Skin epidermis (tissue), 12 donors: ENCODE data around the gene FANCC.
"Not testable (repeated sequence)": the region's sequence is repeated elsewhere in the genome, so short reads cannot be mapped to it uniquely, and the experiment has no call there.

Source experiments
- H3K27ac ChIP-seq, 21 experiments: fragments of 200-600 bp; sonication (generic) in 11 of 21; one replicate each; pipeline ENCODE4 v1.5.0; 2020; ENCODE audit warnings: mild to moderate bottlenecking in 3 of 21, inconsistent platforms in 2 of 21, moderate library complexity in 2 of 21
- H3K4me3 ChIP-seq, 7 experiments: fragments of 200-600 bp; sonication (generic) in 2 of 7; one replicate each; pipeline ENCODE4 v1.5.0; 2020; ENCODE audit warnings: inconsistent platforms in 2 of 7, mild to moderate bottlenecking in 2 of 7, moderate library complexity in 1 of 7

FANCC gene

GRCh38 chr9:95332860-95333259, 15.4 kb upstream of the FANCC start:
- no peak overlapping the region for H3K4me3 ChIP-seq

GRCh38 chr9:95330720-95331404, 13.4 kb upstream of the FANCC start:
- no peak overlapping the region for H3K27ac ChIP-seq
- no peak overlapping the region for H3K4me3 ChIP-seq

More at GRCh38 chr9:95332860-95333259, 15.4 kb upstream of the FANCC start:
- no peak overlapping the region for H3K27ac ChIP-seq

GRCh38 chr9:95329061-95329460, 11.6 kb upstream of the FANCC start:
- H3K27ac ChIP-seq, H3K4me3 ChIP-seq: not testable (repeated sequence)

- H3K4me3 ChIP-seq: no peak overlapping the region
These were observed 9.8 kb upstream of the FANCC start for GRCh38 chr9:95327239-95327865.

GRCh38 chr9:95325221-95325620, 7.7 kb upstream of the FANCC start:
- no peak overlapping the region for H3K27ac ChIP-seq
- no peak overlapping the region for H3K4me3 ChIP-seq

More at GRCh38 chr9:95327239-95327865, 9.8 kb upstream of the FANCC start:
- H3K27ac ChIP-seq: no peak overlapping the region

GRCh38 chr9:95317893-95318211, 343 bp upstream of the FANCC start:
- H3K27ac ChIP-seq: peak overlapping the region in 20 of 21 experiments; percentile 87 to 98 (median 94)

GRCh38 chr9:95316794-95317118, 753 bp downstream of the FANCC start:
- Histone ChIP-seq H3K27ac (peak overlapping the region; percentile 42 to 98 (median 94)), H3K4me3 (peak overlapping the region; percentile 77 to 96 (median 94))

More at GRCh38 chr9:95317893-95318211, 343 bp upstream of the FANCC start:
- peak overlapping the region; percentile 77 to 96 (median 94) for H3K4me3 ChIP-seq

- Histone ChIP-seq H3K4me3 (peak overlapping the region; percentile 77 to 96 (median 94)), H3K27ac (peak overlapping the region in 15 of 21 experiments; percentile 88 to 98 (median 94))
These were observed 1.2 kb downstream of the FANCC start for GRCh38 chr9:95316274-95316673.

GRCh38 chr9:95315108-95315746, 2.3 kb downstream of the FANCC start:
- Histone ChIP-seq H3K4me3 (no peak overlapping the region), H3K27ac (peak overlapping the region in 1 of 21 experiments; percentile 17)

- no peak overlapping the region for H3K27ac ChIP-seq
- H3K4me3 ChIP-seq: peak overlapping the region in 4 of 7 experiments; percentile 5 to 21 (median 10)
These were observed 4.5 kb downstream of the FANCC start for GRCh38 chr9:95313010-95313498.

GRCh38 chr9:95311961-95312360, 5.5 kb downstream of the FANCC start:
- H3K4me3 ChIP-seq: no peak overlapping the region
- H3K27ac ChIP-seq: no peak overlapping the region

- no peak overlapping the region for H3K27ac ChIP-seq
- H3K4me3 ChIP-seq: no peak overlapping the region
These were observed 10.0 kb downstream of the FANCC start for GRCh38 chr9:95307538-95307937.

GRCh38 chr9:95306819-95307218, 10.7 kb downstream of the FANCC start:
- no peak overlapping the region for H3K4me3 ChIP-seq

GRCh38 chr9:95305770-95306492, 11.6 kb downstream of the FANCC start:
- H3K27ac ChIP-seq: no peak overlapping the region
- H3K4me3 ChIP-seq: no peak overlapping the region

More at GRCh38 chr9:95306819-95307218, 10.7 kb downstream of the FANCC start:
- no peak overlapping the region for H3K27ac ChIP-seq

- no peak overlapping the region for H3K4me3 ChIP-seq
These were observed 15.0 kb downstream of the FANCC start for GRCh38 chr9:95302479-95302878.

GRCh38 chr9:95297760-95298159, 19.7 kb downstream of the FANCC start:
- Histone ChIP-seq H3K4me3 (no peak overlapping the region), H3K27ac (no peak overlapping the region)

More at GRCh38 chr9:95302479-95302878, 15.0 kb downstream of the FANCC start:
- H3K27ac ChIP-seq: no peak overlapping the region

GRCh38 chr9:95297316-95297715, 20.2 kb downstream of the FANCC start:
- H3K4me3 ChIP-seq: no peak overlapping the region
- H3K27ac ChIP-seq: no peak overlapping the region

GRCh38 chr9:95296761-95297160, 20.7 kb downstream of the FANCC start:
- no peak overlapping the region for H3K27ac ChIP-seq
- no peak overlapping the region for H3K4me3 ChIP-seq

- not testable (repeated sequence) for H3K4me3 ChIP-seq
These were observed 24.2 kb downstream of the FANCC start for GRCh38 chr9:95293296-95293695.

GRCh38 chr9:95292226-95292625, 25.3 kb downstream of the FANCC start:
- H3K27ac ChIP-seq: no peak overlapping the region
- H3K4me3 ChIP-seq: no peak overlapping the region

More at GRCh38 chr9:95293296-95293695, 24.2 kb downstream of the FANCC start:
- not testable (repeated sequence) for H3K27ac ChIP-seq
